ENCODE results near the gene CHTOP.

The CHTOP gene

DNA sequence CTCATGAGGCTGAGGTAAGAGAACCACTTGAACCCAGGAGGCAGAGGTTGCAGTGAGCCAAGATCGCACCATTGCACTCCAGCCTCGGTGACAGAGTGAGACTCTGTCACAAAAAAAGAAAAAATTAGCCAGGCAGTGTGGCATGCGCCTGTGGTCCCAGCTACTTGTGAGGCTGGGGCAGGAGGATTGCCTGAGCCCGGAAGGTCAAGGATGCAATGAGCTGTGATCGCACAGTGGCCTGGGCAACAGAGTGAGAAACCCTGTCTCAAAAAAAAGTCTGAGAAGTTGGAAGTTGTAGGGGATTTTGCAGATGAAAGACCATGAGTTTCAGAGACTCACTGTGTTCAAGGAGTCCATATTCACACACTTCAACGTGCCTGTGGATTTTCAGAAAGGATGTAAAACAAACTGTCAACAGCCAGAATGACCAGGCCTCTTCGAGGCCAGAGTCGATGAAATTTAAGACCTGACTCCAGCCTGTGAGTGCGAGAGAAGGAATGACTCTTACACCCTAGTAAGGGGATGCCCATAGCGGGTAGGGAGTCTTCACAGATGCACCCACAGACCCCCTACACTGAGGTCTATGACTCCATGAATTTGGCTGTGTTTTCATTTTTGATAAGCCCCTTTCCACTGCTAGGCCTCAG lies 8.8 kb upstream of the CHTOP start:
- H3K4me2 ChIP-seq (ENCODE audit: insufficient read depth, low read length) = no peak overlapping the region
- no peak for ATAC-seq (ENCODE audit: insufficient read depth, low read depth)
- H3K36me3 ChIP-seq (ENCODE audit: insufficient read depth, low read length) = no peaks in the 10 kb centered on the region
- H4K20me1 ChIP-seq (ENCODE audit: insufficient read depth, low read length) = no peaks in the 10 kb centered on the region
- DNase-seq = no peak
- no peak overlapping the region for H3K4me3 ChIP-seq (ENCODE audit: low read depth in 1 of 2, low read length in 2 of 2)
- no peak overlapping the region for H3K27ac ChIP-seq (ENCODE audit: low read length)
- no peaks in the 10 kb centered on the region for H3K27me3 ChIP-seq (ENCODE audit: insufficient read depth, low read length, poor library complexity)
- no peaks in the 10 kb centered on the region for H3K4me1 ChIP-seq (ENCODE audit: insufficient read depth, low read length)
- no peak overlapping the region for H2AFZ ChIP-seq (ENCODE audit: low read depth, low read length)
- no peaks in the 10 kb centered on the region for H3K79me2 ChIP-seq (ENCODE audit: insufficient read depth, low read length)
- no peaks in the 10 kb centered on the region for H3K9me3 ChIP-seq (ENCODE audit: insufficient read depth, low read length, severe bottlenecking)
- TF ChIP-seq, protein P1, sequence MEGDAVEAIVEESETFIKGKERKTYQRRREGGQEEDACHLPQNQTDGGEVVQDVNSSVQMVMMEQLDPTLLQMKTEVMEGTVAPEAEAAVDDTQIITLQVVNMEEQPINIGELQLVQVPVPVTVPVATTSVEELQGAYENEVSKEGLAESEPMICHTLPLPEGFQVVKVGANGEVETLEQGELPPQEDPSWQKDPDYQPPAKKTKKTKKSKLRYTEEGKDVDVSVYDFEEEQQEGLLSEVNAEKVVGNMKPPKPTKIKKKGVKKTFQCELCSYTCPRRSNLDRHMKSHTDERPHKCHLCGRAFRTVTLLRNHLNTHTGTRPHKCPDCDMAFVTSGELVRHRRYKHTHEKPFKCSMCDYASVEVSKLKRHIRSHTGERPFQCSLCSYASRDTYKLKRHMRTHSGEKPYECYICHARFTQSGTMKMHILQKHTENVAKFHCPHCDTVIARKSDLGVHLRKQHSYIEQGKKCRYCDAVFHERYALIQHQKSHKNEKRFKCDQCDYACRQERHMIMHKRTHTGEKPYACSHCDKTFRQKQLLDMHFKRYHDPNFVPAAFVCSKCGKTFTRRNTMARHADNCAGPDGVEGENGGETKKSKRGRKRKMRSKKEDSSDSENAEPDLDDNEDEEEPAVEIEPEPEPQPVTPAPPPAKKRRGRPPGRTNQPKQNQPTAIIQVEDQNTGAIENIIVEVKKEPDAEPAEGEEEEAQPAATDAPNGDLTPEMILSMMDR (IDR thresholded peaks at IDR 0.05; ENCODE audit: borderline replicate concordance, extremely low read depth, low read length, poor library complexity, severe bottlenecking) = no peak
- TF ChIP-seq EZH2 (IDR thresholded peaks at IDR 0.05; ENCODE audit: borderline replicate concordance, low read depth, low read length, severe bottlenecking) = no peak
- H3K9ac ChIP-seq (ENCODE audit: low read depth, low read length) = no peak overlapping the region

- H3K4me1 ChIP-seq (ENCODE audit: insufficient read depth, low read length) = no peaks in the 10 kb centered on the region
- H3K4me2 ChIP-seq (ENCODE audit: insufficient read depth, low read length) = no peak overlapping the region
- no peaks in the 10 kb centered on the region for H3K9me3 ChIP-seq (ENCODE audit: insufficient read depth, low read length, severe bottlenecking)
- TF ChIP-seq, protein P1 (IDR thresholded peaks at IDR 0.05; ENCODE audit: borderline replicate concordance, extremely low read depth, low read length, poor library complexity, severe bottlenecking) = no peak
- no peak for TF ChIP-seq EZH2 (IDR thresholded peaks at IDR 0.05; ENCODE audit: borderline replicate concordance, low read depth, low read length, severe bottlenecking)
- no peak overlapping the region for H3K27ac ChIP-seq (ENCODE audit: low read length)
- DNase-seq (no peak), ATAC-seq (ENCODE audit: insufficient read depth, low read depth) (no peak)
- no peak overlapping the region for H3K9ac ChIP-seq (ENCODE audit: low read depth, low read length)
- no peaks in the 10 kb centered on the region for H3K79me2 ChIP-seq (ENCODE audit: insufficient read depth, low read length)
- H2AFZ ChIP-seq (ENCODE audit: low read depth, low read length) = no peak overlapping the region
- no peak overlapping the region for H3K4me3 ChIP-seq (ENCODE audit: low read depth in 1 of 2, low read length in 2 of 2)
- H3K36me3 ChIP-seq (ENCODE audit: insufficient read depth, low read length) = no peaks in the 10 kb centered on the region
- H4K20me1 ChIP-seq (ENCODE audit: insufficient read depth, low read length) = no peaks in the 10 kb centered on the region
- H3K27me3 ChIP-seq (ENCODE audit: insufficient read depth, low read length, poor library complexity) = no peaks in the 10 kb centered on the region
Measured at GRCh38 chr1:153626477-153626903, 7.4 kb upstream of the CHTOP start.

GRCh38 chr1:153626904-153627714 lies 6.8 kb upstream of the CHTOP start, which contains the start of gene S100A13:
Gene S100A13, minus strand, starts transcription at chr1:153627505. Its CDS starts 1,033 bp downstream, at chr1:153626472.
- no peaks in the 10 kb centered on the region for H3K27me3 ChIP-seq (ENCODE audit: insufficient read depth, low read length, poor library complexity)
- H3K36me3 ChIP-seq (ENCODE audit: insufficient read depth, low read length) = no peaks in the 10 kb centered on the region
- no peak within 1 kb of the TSS for H3K27ac ChIP-seq (ENCODE audit: low read length)
- ATAC-seq (ENCODE audit: insufficient read depth, low read depth) (no peak), DNase-seq (no peak)
- no peak within 1 kb of the TSS for H3K4me2 ChIP-seq (ENCODE audit: insufficient read depth, low read length)
- H3K4me3 ChIP-seq (ENCODE audit: low read depth in 1 of 2, low read length in 2 of 2) = no peak within 1 kb of the TSS
- H3K4me1 ChIP-seq (ENCODE audit: insufficient read depth, low read length) = no peaks in the 10 kb centered on the region
- no peaks in the 10 kb centered on the region for H3K79me2 ChIP-seq (ENCODE audit: insufficient read depth, low read length)
- TF ChIP-seq, protein P1 (IDR thresholded peaks at IDR 0.05; ENCODE audit: borderline replicate concordance, extremely low read depth, low read length, poor library complexity, severe bottlenecking) = no peak
- no peak for TF ChIP-seq EZH2 (IDR thresholded peaks at IDR 0.05; ENCODE audit: borderline replicate concordance, low read depth, low read length, severe bottlenecking)
- H2AFZ ChIP-seq (ENCODE audit: low read depth, low read length) = no peak within 1 kb of the TSS
- H3K9me3 ChIP-seq (ENCODE audit: insufficient read depth, low read length, severe bottlenecking) = no peaks in the 10 kb centered on the region
- no peaks in the 10 kb centered on the region for H4K20me1 ChIP-seq (ENCODE audit: insufficient read depth, low read length)
- no peak within 1 kb of the TSS for H3K9ac ChIP-seq (ENCODE audit: low read depth, low read length)

Data from DND-41 (cell line).